ENCODE results near the gene FNBP1.
"Not testable (repeated sequence)": the region's sequence is repeated elsewhere in the genome, so short reads cannot be mapped to it uniquely, and the experiment has no call there.

The FNBP1 gene

DNA sequence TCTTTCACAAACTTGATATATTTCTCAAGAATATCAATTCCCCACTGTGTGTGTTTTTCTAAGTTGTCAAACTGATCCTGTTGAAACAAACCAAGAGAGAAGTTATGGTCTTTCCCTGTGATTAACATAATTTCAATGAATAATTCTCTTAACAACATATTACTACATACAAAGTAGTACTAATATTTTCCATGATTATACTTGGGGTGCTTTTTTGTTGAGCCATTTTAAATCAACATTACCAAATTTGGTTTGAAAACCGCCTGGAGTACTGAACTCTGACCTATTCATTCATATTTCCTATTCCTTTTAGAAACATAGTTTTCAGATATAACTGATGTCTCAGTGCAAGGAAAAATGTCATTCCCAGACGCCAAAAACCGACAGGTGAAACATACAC is 48.1 kb downstream of the FNBP1 start:
- H3K36me3 ChIP-seq (ENCODE audit: control insufficient read depth, insufficient read depth, low read length): no peaks in the 10 kb centered on the region
- H3K27ac ChIP-seq (ENCODE audit: low read depth, low read length): peak overlapping the region; percentile 68
- no peak overlapping the region for H3K4me3 ChIP-seq (ENCODE audit: low read length)
- H3K4me1 ChIP-seq (ENCODE audit: control insufficient read depth, insufficient read depth, low read length): peaks cover 30% of the 10 kb centered on the region
- H3K27me3 ChIP-seq (ENCODE audit: control insufficient read depth, insufficient read depth, low read length): no peaks in the 10 kb centered on the region
- no peak overlapping the region for H3K9ac ChIP-seq (ENCODE audit: low read length)

DNA sequence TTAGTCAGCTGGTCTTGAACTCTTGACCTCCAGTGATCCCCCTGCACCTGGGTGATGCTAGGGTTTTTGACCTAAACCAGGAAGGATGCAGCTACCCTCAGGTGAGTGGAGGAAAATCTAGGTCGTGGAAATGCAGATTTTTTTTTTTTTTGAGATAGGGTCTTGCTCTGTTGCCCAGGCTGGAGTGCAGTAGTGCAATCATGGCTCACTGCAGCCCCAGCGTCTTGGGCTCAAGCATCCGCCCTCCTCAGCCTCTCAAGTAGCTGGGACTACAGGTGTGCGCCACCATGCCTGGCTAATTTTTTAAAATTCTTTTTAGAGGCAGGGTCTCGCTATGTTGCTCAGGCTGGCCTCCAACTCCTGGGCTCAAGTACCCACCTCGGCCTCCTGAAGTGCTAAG is 51.9 kb downstream of the FNBP1 start:
- H3K36me3 ChIP-seq (ENCODE audit: control insufficient read depth, insufficient read depth, low read length); H3K27me3 ChIP-seq (ENCODE audit: control insufficient read depth, insufficient read depth, low read length); H3K4me3 ChIP-seq (ENCODE audit: low read length); H3K9ac ChIP-seq (ENCODE audit: low read length): not testable (repeated sequence)
- Histone ChIP-seq H3K4me1 (ENCODE audit: control insufficient read depth, insufficient read depth, low read length) (peaks cover 24% of the 10 kb centered on the region), H3K27ac (ENCODE audit: low read depth, low read length) (peak overlapping the region; percentile 24)

DNA sequence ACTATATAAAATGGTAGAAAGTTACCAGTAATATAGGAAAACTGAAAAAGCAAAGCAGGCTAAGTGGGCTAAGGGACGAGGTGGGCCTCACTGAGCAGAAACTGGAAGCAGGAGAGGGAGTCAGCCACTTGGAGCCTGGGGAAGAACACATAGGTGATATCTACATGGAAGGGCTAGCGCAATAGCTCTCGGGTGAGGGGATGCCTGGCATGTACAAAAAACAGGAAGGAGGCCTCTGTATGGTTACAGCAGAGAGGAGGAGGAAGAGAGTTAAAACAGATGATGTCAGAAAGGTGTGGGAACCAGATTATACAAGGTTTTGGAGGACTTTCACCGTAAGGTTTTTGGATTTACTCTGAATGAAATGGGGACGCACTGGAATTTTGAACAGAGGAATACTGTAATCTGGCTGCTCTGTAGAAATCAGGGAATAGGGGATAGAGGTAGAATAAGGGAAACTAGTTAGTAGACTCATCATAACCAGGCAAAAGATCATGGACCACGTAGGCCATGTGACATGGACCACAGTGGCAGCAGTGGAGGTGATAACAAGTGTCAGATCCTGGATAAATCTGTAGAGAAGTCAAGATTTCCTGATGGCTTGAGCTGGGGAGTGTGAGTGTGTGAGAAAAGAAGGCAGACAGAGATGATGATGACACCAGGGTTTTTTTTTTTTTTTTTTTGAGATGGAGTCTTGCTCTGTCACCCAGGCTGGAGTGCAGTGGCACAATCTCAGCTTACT is 52.5 kb downstream of the FNBP1 start:
- no peak overlapping the region for H3K27ac ChIP-seq (ENCODE audit: low read depth, low read length)
- no peak overlapping the region for H3K9ac ChIP-seq (ENCODE audit: low read length)

GRCh38 chr9:129989740-129990139 is 53.2 kb downstream of the FNBP1 start:
- no peak overlapping the region for H3K9ac ChIP-seq (ENCODE audit: low read length)
- peaks cover 11% of the 10 kb centered on the region for H3K4me1 ChIP-seq (ENCODE audit: control insufficient read depth, insufficient read depth, low read length)
- no peak overlapping the region for H3K27ac ChIP-seq (ENCODE audit: low read depth, low read length)
- H3K36me3 ChIP-seq (ENCODE audit: control insufficient read depth, insufficient read depth, low read length): no peaks in the 10 kb centered on the region
- H3K4me3 ChIP-seq (ENCODE audit: low read length): no peak overlapping the region
- no peaks in the 10 kb centered on the region for H3K27me3 ChIP-seq (ENCODE audit: control insufficient read depth, insufficient read depth, low read length)

More for the DNA sequence above, 52.5 kb downstream of the FNBP1 start:
- Histone ChIP-seq H3K4me3 (ENCODE audit: low read length) (no peak overlapping the region), H3K36me3 (ENCODE audit: control insufficient read depth, insufficient read depth, low read length) (no peaks in the 10 kb centered on the region), H3K27me3 (ENCODE audit: control insufficient read depth, insufficient read depth, low read length) (no peaks in the 10 kb centered on the region), H3K4me1 (ENCODE audit: control insufficient read depth, insufficient read depth, low read length) (peaks cover 17% of the 10 kb centered on the region)

GRCh38 chr9:129989362-129989708 is 53.7 kb downstream of the FNBP1 start:
- Histone ChIP-seq H3K27me3 (ENCODE audit: control insufficient read depth, insufficient read depth, low read length) (no peaks in the 10 kb centered on the region), H3K36me3 (ENCODE audit: control insufficient read depth, insufficient read depth, low read length) (no peaks in the 10 kb centered on the region), H3K27ac (ENCODE audit: low read depth, low read length) (no peak overlapping the region), H3K4me1 (ENCODE audit: control insufficient read depth, insufficient read depth, low read length) (peaks cover 8% of the 10 kb centered on the region), H3K9ac (ENCODE audit: low read length) (no peak overlapping the region), H3K4me3 (ENCODE audit: low read length) (no peak overlapping the region)

DNA sequence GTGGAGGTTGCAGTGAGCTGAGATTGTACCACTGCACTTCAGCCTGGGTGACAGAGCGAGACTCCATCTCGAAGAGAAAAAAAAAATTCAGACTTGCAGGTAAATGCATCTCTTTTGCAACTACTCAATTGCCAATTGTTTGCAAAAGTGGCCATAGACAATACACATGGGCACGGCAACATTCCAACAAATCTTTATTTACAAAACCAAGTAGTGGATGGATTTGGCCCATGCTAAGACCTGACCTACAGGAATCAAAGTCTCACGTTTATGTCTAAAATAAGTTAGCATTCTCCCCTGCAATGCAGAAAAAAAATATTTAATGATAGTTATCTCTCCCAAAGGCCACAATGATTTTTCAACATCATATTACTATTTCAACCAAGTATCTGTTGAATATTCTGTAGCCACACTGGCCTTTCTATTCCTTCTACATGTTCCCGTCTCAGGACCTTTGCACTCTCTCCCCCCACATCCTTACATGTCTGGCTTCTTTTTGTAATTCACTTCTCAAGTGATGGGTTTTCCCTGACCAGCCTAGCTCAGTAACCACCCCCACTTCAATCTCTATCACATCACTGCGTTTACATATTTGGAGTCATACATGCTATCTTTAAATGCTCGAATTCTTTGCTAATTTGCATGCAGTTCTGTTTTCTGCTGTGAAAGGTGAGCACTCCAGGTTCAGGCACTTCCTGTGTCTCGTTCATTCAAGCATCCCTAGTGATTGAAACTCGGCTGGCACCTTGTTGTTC is 54.2 kb downstream of the FNBP1 start:
- H3K36me3 ChIP-seq (ENCODE audit: control insufficient read depth, insufficient read depth, low read length): no peaks in the 10 kb centered on the region
- H3K4me3 ChIP-seq (ENCODE audit: low read length): no peak overlapping the region
- peaks cover 4% of the 10 kb centered on the region for H3K4me1 ChIP-seq (ENCODE audit: control insufficient read depth, insufficient read depth, low read length)
- H3K9ac ChIP-seq (ENCODE audit: low read length): no peak overlapping the region
- H3K27me3 ChIP-seq (ENCODE audit: control insufficient read depth, insufficient read depth, low read length): no peaks in the 10 kb centered on the region
- no peak overlapping the region for H3K27ac ChIP-seq (ENCODE audit: low read depth, low read length)

DNA sequence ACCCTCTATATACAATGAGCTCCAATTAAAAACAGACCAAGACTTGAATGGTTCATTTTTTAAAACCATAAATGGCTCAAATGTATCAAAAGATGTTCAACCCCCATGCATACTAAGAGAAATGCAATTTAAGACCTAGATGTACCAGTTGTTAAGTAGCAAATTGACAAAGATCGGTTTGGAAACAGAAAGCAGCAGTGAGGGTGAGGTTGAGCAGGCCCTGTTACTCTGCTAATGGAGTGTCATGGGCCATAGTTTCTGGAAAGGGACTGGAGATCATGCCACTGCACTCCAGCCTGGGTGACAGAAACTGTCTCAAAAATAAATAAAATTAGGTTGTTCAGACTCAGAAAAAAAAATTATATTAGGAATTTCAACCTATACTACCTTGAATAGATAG is 55.0 kb downstream of the FNBP1 start:
- Histone ChIP-seq H3K27ac (ENCODE audit: low read depth, low read length) (no peak overlapping the region), H3K27me3 (ENCODE audit: control insufficient read depth, insufficient read depth, low read length) (no peaks in the 10 kb centered on the region), H3K4me1 (ENCODE audit: control insufficient read depth, insufficient read depth, low read length) (peaks cover 8% of the 10 kb centered on the region), H3K36me3 (ENCODE audit: control insufficient read depth, insufficient read depth, low read length) (no peaks in the 10 kb centered on the region), H3K9ac (ENCODE audit: low read length) (no peak overlapping the region), H3K4me3 (ENCODE audit: low read length) (no peak overlapping the region)

DNA sequence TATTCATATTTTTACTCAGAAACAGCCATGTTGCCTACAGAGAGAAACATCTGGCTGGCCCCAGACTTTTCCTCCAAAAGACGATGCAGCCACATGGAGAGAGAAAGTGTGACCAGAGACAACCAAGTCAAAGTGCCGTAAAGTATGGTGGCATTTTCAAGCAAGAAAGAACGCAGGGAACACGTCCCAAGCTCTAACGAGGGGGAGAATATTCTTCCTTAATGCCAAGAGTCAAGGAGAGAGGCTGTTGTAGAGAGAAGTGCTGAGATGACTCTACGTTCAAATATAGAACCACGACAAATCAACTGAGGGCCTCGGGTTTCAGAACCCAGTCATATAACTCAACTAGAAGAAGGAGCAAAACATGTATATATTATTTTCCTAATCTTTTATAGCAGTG is 55.9 kb downstream of the FNBP1 start:
- Histone ChIP-seq H3K4me3 (ENCODE audit: low read length) (no peak overlapping the region), H3K9ac (ENCODE audit: low read length) (no peak overlapping the region), H3K4me1 (ENCODE audit: control insufficient read depth, insufficient read depth, low read length) (peaks cover 6% of the 10 kb centered on the region), H3K27me3 (ENCODE audit: control insufficient read depth, insufficient read depth, low read length) (no peaks in the 10 kb centered on the region), H3K36me3 (ENCODE audit: control insufficient read depth, insufficient read depth, low read length) (no peaks in the 10 kb centered on the region), H3K27ac (ENCODE audit: low read depth, low read length) (no peak overlapping the region)

DNA sequence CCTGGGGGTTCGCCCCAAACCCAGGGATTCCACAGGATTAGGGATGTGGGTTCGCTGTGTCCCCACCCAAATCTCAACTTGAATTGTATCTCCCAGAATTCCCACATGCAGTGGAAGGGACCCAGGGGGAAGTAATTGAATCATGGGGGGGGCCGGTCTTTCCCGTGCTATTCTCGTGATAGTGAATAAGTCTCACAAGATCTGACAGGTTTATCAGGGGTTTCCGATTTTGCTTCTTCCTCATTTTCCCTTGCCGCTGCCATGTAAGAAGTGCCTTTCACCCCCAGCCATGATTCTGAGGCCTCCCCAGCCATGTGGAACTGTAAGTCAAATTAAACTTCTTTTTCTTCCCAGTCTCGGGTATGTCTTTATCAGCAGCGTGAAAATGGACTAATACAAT is 58.4 kb downstream of the FNBP1 start:
- H3K27ac ChIP-seq (ENCODE audit: low read depth, low read length): peak overlapping the region; percentile 22
- not testable (repeated sequence) for H3K4me3 ChIP-seq (ENCODE audit: low read length); H3K36me3 ChIP-seq (ENCODE audit: control insufficient read depth, insufficient read depth, low read length); H3K9ac ChIP-seq (ENCODE audit: low read length); H3K4me1 ChIP-seq (ENCODE audit: control insufficient read depth, insufficient read depth, low read length); H3K27me3 ChIP-seq (ENCODE audit: control insufficient read depth, insufficient read depth, low read length)

DNA sequence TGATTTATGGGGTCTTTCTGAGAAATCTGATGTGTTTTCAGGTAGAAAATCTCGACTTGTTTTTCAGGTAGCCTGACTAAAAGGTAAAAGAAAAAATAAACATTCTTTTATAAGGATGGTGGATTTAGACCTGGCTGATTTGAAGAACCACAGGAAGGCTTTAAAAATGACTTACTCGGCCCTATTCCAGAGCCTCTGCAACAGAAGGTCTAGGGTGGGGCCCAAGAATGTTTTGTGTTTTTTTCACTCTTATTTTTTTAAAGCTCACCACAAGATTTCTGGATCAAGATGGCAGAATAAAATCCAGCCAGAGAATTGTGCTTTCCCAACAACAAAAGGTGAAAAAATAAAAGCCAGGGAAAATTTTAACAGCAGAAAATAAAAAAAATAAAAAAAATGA is 59.1 kb downstream of the FNBP1 start:
- H3K36me3 ChIP-seq (ENCODE audit: control insufficient read depth, insufficient read depth, low read length): no peaks in the 10 kb centered on the region
- no peak overlapping the region for H3K27ac ChIP-seq (ENCODE audit: low read depth, low read length)
- H3K4me1 ChIP-seq (ENCODE audit: control insufficient read depth, insufficient read depth, low read length): peaks cover 5% of the 10 kb centered on the region
- H3K4me3 ChIP-seq (ENCODE audit: low read length): no peak overlapping the region
- no peak overlapping the region for H3K9ac ChIP-seq (ENCODE audit: low read length)
- no peaks in the 10 kb centered on the region for H3K27me3 ChIP-seq (ENCODE audit: control insufficient read depth, insufficient read depth, low read length)

DNA sequence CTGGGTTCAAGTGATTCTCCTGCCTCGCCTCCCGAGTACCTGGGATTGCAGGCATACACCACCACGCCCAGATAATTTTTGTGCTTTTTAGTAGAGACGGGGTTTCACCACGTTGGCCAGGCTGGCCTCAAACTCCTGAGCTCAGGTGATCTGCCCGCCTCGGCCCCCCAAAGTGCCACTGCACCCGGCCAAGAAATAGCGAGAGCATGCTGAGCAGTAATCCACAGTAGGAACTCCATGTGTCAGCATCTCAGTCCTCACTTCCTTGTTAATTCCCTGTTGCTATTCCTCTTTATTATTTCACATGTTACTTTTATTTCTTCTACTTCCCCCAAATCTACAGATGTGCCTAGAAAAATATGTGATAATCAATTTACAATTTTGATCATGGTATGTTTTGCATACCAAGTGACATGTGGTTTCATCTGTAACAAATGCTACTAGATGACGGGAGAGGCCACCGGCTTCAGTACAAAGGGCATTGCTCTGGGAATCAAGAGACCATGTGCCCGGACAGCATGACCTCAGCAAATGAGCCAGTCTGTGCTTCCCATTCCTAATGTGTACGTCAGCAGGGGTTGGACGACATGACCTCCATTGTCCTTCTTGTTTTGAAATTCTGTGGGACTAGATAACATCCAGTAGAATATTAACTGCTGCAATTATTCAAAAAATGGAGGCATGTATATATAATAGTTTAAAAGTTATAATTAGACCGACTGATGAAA is 61.6 kb downstream of the FNBP1 start:
- H3K27ac ChIP-seq (ENCODE audit: low read depth, low read length): peak overlapping the region; percentile 10
- H3K9ac ChIP-seq (ENCODE audit: low read length): no peak overlapping the region
- no peak overlapping the region for H3K4me3 ChIP-seq (ENCODE audit: low read length)
- H3K27me3 ChIP-seq (ENCODE audit: control insufficient read depth, insufficient read depth, low read length): no peaks in the 10 kb centered on the region
- peaks cover 5% of the 10 kb centered on the region for H3K4me1 ChIP-seq (ENCODE audit: control insufficient read depth, insufficient read depth, low read length)
- H3K36me3 ChIP-seq (ENCODE audit: control insufficient read depth, insufficient read depth, low read length): no peaks in the 10 kb centered on the region

DNA sequence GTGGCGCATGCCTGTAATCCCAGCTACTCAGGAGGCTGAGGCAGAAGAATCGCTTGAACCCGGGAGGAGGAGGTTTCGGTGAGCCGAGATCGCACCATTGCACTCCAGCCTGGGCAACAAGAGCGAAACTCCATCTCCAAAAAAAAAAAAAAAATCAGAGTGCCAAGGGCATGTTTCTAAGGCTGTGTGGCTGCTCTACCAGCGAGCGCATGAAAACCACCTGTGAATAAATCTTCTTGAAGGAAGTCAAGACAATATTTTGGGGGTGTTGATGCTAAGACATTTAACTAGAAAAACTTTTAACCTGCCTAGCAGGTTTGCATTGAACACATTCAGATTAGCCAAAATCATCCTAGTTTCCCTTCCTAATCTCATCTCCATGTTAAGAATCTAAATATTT is 62.8 kb downstream of the FNBP1 start:
- not testable (repeated sequence) for H3K36me3 ChIP-seq (ENCODE audit: control insufficient read depth, insufficient read depth, low read length); H3K4me1 ChIP-seq (ENCODE audit: control insufficient read depth, insufficient read depth, low read length); H3K4me3 ChIP-seq (ENCODE audit: low read length); H3K27me3 ChIP-seq (ENCODE audit: control insufficient read depth, insufficient read depth, low read length); H3K27ac ChIP-seq (ENCODE audit: low read depth, low read length); H3K9ac ChIP-seq (ENCODE audit: low read length)
